Esophagus squamous epithelium (tissue), 4 donors: Measurements from ENCODE around the gene CENPC.

Experiments
- POLR2A ChIP-seq, 4 donors: fragments of 450-650 bp; IDR thresholded peaks; one replicate each; pipeline ENCODE4 v1.6.1; 2017; ENCODE audit warnings: antibody characterized with exemption in 4 of 4, mild to moderate bottlenecking in 4 of 4, moderate library complexity in 3 of 4
- TF ChIP-seq, protein P1 (sequence below), 6 experiments: fragments of 450-650 bp in 4 of 6; fragments of 200-600 bp in 2 of 6; sonication (generic) in 2 of 6; IDR thresholded peaks; one replicate each; pipeline ENCODE4 v1.5.1; 2016 to 2019; ENCODE audit warnings: antibody characterized with exemption in 6 of 6, mild to moderate bottlenecking in 4 of 6, moderate library complexity in 4 of 6

DNA sequence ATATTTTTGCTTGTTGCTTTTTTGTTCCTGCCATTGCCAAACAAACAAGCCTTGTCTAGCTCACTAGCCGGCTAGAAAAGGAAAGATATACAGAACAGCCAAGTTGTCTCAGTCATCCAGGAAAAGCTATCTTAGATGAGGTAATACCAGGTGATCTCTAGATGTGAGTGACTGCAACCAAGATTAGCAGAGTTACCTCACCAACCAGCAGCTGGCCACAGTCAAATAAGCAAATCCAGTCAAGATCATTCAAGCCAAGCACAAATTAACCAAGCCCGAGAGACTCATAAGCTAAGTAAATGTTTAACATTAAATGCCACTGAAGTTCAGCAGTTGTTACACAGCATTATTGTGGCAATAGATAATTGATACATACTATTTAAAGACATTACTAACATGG, 108.6 kb downstream of the CENPC start:
- TF ChIP-seq POLR2A (IDR thresholded peaks at IDR 0.05): no peak
- TF ChIP-seq, protein P1, sequence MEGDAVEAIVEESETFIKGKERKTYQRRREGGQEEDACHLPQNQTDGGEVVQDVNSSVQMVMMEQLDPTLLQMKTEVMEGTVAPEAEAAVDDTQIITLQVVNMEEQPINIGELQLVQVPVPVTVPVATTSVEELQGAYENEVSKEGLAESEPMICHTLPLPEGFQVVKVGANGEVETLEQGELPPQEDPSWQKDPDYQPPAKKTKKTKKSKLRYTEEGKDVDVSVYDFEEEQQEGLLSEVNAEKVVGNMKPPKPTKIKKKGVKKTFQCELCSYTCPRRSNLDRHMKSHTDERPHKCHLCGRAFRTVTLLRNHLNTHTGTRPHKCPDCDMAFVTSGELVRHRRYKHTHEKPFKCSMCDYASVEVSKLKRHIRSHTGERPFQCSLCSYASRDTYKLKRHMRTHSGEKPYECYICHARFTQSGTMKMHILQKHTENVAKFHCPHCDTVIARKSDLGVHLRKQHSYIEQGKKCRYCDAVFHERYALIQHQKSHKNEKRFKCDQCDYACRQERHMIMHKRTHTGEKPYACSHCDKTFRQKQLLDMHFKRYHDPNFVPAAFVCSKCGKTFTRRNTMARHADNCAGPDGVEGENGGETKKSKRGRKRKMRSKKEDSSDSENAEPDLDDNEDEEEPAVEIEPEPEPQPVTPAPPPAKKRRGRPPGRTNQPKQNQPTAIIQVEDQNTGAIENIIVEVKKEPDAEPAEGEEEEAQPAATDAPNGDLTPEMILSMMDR (IDR thresholded peaks at IDR 0.05): no peak
